ENCODE data around the gene SPP2. TPM values are rescaled to one million over a fixed set of nuclear protein-coding genes. Genes with fewer than 3 reads are reported as not detected.

Gene SPP2
- total and polyA plus RNA-seq, 2 of the 8 experiments (the other 6 are each of a cell fraction or from before 2014, with no cell fraction given) = not detected

GRCh38 chr2:234002281-234002680, 48.2 kb upstream of the SPP2 start:
- FAIRE-seq (no peak), DNase-seq (ENCODE audit: low read depth in 1 of 2, low spot score in 2 of 2) (peak in 1 of 2 experiments; percentile 19)
- no peak overlapping the region for H4K91ac ChIP-seq (replicated peaks; ENCODE audit: insufficient read length, low read length)
- ChIA-PET CTCF (ENCODE audit: partially characterized antibody) (no interaction called here), POLR2A (ENCODE audit: partially characterized antibody) (no interaction called here)
- H4K8ac ChIP-seq (ENCODE audit: extremely low read depth, insufficient read depth, low read length) = no peak overlapping the region
- no peak overlapping the region for H2BK5ac ChIP-seq (ENCODE audit: low read depth, low read length)
- H3K9ac ChIP-seq (replicated peaks in 1 of 4; ENCODE audit: extremely low read depth in 1 of 4, low read depth in 3 of 4, low read length in 3 of 4) = no peak overlapping the region
- H3K9me3 ChIP-seq (ENCODE audit: insufficient read depth in 2 of 2, low read depth in 1 of 2, low read length in 1 of 2) = no peaks in the 10 kb centered on the region
- no peak overlapping the region for H2AFZ ChIP-seq (ENCODE audit: low read length)
- H4K5ac ChIP-seq (ENCODE audit: insufficient read length, low read depth, low read length) = no peak overlapping the region
- 97% methylated on average over 4 of the region's 4 CpGs; no CpG with 5 or more reads in 1 of the 2 experiments for WGBS, 2 experiments (ENCODE audit: extremely low coverage in 1 of 2, insufficient coverage in 1 of 2, insufficient read length in 1 of 2, insufficient replicate concordance in 2 of 2, low coverage in 1 of 2, low lambda C conversion rate in 2 of 2, missing lambda C conversion rate in 1 of 2)
- no peak overlapping the region for H3K27ac ChIP-seq (ENCODE audit: low read depth, low read length)
- no peaks in the 10 kb centered on the region for H3K36me3 ChIP-seq (ENCODE audit: control insufficient read depth in 2 of 4, insufficient read depth in 4 of 4, low read length in 3 of 4)
- no peaks in the 10 kb centered on the region for H3K23me2 ChIP-seq (ENCODE audit: low read depth, low read length)
- H4K20me1 ChIP-seq (replicated peaks in 1 of 2; ENCODE audit: control insufficient read depth in 1 of 2, insufficient read depth in 2 of 2, low read length in 2 of 2) = no peaks in the 10 kb centered on the region
- H3K79me2 ChIP-seq (ENCODE audit: control insufficient read depth in 1 of 2, insufficient read depth in 2 of 2, low read length in 2 of 2) = no peaks in the 10 kb centered on the region
- H3K56ac ChIP-seq (replicated peaks; ENCODE audit: insufficient read length, low read depth, low read length) = no peak overlapping the region
- no peak overlapping the region for H2BK120ac ChIP-seq (replicated peaks; ENCODE audit: low read depth, low read length)
- no peak overlapping the region for H3K14ac ChIP-seq (ENCODE audit: insufficient read length)
- H2BK15ac ChIP-seq (ENCODE audit: low read length) = no peak overlapping the region
- no peak overlapping the region for H2BK12ac ChIP-seq (ENCODE audit: low read depth, low read length)
- no peaks in the 10 kb centered on the region for H3K79me1 ChIP-seq (ENCODE audit: low read depth, low read length)
- no peaks in the 10 kb centered on the region for H3K27me3 ChIP-seq (replicated peaks in 1 of 4; ENCODE audit: control insufficient read depth in 3 of 4, extremely low read depth in 1 of 4, insufficient read depth in 3 of 4, low read length in 3 of 4)
- H3K18ac ChIP-seq (ENCODE audit: extremely low read depth, low read length) = no peak overlapping the region
- H3K4me2 ChIP-seq (ENCODE audit: insufficient read depth in 1 of 2, low read depth in 2 of 2, low read length in 2 of 2) = no peak overlapping the region
- H3K4me3 ChIP-seq (ENCODE audit: extremely low read depth in 1 of 4, insufficient read depth in 2 of 4, low read depth in 3 of 4, low read length in 4 of 4) = no peak overlapping the region
- no peak overlapping the region for H3K23ac ChIP-seq (ENCODE audit: insufficient read length)
- peaks cover 0 to 8% (median under 1%) of the 10 kb centered on the region in 4 experiments; a peak in 5 of 7 replicates for H3K4me1 ChIP-seq (replicated peaks in 1 of 4; ENCODE audit: control insufficient read depth in 3 of 4, insufficient read depth in 4 of 4, low read length in 3 of 4)
- no peak overlapping the region for H3K4ac ChIP-seq (replicated peaks; ENCODE audit: insufficient read length, low read depth, low read length)
- TF ChIP-seq ATF2 (IDR thresholded peaks at IDR 0.05; ENCODE audit: low read length) = no peak
- no peak overlapping the region for H2AK5ac ChIP-seq (ENCODE audit: low read depth, low read length)
- no peak overlapping the region for H2BK20ac ChIP-seq (ENCODE audit: low read length)

Measured in H1 (cell line).